ENCODE data around the gene LMNTD2.

LMNTD2 gene

DNA sequence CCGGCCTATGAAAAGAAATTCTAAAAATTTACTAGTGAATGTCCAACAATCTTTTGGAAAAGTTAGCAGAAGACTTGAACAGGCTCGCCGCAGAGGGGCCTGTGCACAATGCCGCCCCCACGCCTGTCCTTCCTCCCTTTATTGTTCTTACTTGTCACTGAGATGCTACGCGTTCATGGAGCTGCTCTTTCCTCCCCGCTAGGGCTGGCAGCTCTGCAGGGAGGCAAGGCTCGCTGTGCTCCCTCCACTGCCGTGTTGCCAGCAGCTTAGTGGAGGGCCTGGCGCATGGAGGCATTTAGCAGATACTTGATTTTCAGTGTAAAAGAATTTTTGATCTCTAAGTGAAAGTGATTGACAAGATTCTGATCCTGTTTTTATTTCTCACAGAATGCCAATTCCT is 30.5 kb upstream of the LMNTD2 start:
- Histone ChIP-seq H3K27me3 (replicated peaks; ENCODE audit: control insufficient read depth, insufficient read depth, low read length) (no peaks in the 10 kb centered on the region), H3K36me3 (ENCODE audit: control insufficient read depth, insufficient read depth, low read length) (peaks cover 51% of the 10 kb centered on the region), H3K4me3 (replicated peaks; ENCODE audit: low read depth, low read length) (no peak overlapping the region)
- TF ChIP-seq CTCF (IDR thresholded peaks at IDR 0.05; ENCODE audit: insufficient read depth, low read length, poor library complexity, severe bottlenecking): no peak
- DNase-seq (ENCODE audit: extremely low read depth, insufficient read length): no peak

DNA sequence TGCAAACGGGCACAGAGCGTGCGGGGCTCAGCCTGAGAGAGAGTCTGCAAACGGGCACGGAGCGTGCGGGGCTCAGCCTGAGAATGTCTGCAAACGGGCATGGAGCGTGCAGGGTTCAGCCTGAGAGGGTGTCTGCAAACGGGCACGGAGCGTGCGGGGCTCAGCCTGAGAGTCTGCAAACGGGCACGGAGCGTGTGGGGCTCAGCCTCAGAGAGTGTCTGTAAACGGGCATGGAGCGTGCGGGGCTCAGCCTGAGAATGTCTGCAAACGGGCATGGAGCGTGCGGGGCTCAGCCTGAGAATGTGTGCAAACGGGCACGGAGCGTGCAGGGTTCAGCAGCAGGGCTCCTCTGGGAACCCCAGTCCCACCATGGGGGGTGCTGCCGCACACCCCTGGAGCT is 29.3 kb upstream of the LMNTD2 start:
- TF ChIP-seq CTCF (IDR thresholded peaks at IDR 0.05; ENCODE audit: insufficient read depth, low read length, poor library complexity, severe bottlenecking): no peak
- peaks cover 47% of the 10 kb centered on the region for H3K36me3 ChIP-seq (ENCODE audit: control insufficient read depth, insufficient read depth, low read length)
- no peak for DNase-seq (ENCODE audit: extremely low read depth, insufficient read length)
- no peaks in the 10 kb centered on the region for H3K27me3 ChIP-seq (replicated peaks; ENCODE audit: control insufficient read depth, insufficient read depth, low read length)
- H3K4me3 ChIP-seq (replicated peaks; ENCODE audit: low read depth, low read length): no peak overlapping the region

GRCh38 chr11:587978-588380 is 27.4 kb upstream of the LMNTD2 start:
- H3K27me3 ChIP-seq (replicated peaks; ENCODE audit: control insufficient read depth, insufficient read depth, low read length): no peaks in the 10 kb centered on the region
- no peak for DNase-seq (ENCODE audit: extremely low read depth, insufficient read length)
- TF ChIP-seq CTCF (IDR thresholded peaks at IDR 0.05; ENCODE audit: insufficient read depth, low read length, poor library complexity, severe bottlenecking): no peak
- H3K4me3 ChIP-seq (replicated peaks; ENCODE audit: low read depth, low read length): no peak overlapping the region
- H3K36me3 ChIP-seq (ENCODE audit: control insufficient read depth, insufficient read depth, low read length): peaks cover 47% of the 10 kb centered on the region

DNA sequence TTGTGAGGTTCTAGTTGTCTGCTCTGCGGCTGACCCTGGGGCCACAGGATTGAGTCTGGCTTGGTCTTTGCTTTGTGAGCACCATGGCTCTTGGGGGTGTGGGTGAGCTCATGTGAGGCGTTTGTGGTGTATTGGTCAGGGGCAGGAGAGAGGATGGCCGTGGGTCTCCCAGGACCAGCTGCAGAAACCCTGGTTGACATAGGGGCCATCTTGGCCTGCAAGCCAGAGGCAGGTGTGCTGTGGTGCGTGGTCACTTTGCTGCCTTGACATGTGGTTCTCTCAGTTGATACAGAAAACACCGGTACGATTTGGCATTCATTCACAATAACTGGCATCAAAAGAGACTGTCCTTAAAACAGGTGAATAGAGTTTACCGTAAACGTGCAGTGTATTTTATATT is 27.0 kb upstream of the LMNTD2 start:
- H3K27me3 ChIP-seq (replicated peaks; ENCODE audit: control insufficient read depth, insufficient read depth, low read length): no peaks in the 10 kb centered on the region
- no peak for DNase-seq (ENCODE audit: extremely low read depth, insufficient read length)
- peaks cover 44% of the 10 kb centered on the region for H3K36me3 ChIP-seq (ENCODE audit: control insufficient read depth, insufficient read depth, low read length)
- TF ChIP-seq CTCF (IDR thresholded peaks at IDR 0.05; ENCODE audit: insufficient read depth, low read length, poor library complexity, severe bottlenecking): no peak
- no peak overlapping the region for H3K4me3 ChIP-seq (replicated peaks; ENCODE audit: low read depth, low read length)

DNA sequence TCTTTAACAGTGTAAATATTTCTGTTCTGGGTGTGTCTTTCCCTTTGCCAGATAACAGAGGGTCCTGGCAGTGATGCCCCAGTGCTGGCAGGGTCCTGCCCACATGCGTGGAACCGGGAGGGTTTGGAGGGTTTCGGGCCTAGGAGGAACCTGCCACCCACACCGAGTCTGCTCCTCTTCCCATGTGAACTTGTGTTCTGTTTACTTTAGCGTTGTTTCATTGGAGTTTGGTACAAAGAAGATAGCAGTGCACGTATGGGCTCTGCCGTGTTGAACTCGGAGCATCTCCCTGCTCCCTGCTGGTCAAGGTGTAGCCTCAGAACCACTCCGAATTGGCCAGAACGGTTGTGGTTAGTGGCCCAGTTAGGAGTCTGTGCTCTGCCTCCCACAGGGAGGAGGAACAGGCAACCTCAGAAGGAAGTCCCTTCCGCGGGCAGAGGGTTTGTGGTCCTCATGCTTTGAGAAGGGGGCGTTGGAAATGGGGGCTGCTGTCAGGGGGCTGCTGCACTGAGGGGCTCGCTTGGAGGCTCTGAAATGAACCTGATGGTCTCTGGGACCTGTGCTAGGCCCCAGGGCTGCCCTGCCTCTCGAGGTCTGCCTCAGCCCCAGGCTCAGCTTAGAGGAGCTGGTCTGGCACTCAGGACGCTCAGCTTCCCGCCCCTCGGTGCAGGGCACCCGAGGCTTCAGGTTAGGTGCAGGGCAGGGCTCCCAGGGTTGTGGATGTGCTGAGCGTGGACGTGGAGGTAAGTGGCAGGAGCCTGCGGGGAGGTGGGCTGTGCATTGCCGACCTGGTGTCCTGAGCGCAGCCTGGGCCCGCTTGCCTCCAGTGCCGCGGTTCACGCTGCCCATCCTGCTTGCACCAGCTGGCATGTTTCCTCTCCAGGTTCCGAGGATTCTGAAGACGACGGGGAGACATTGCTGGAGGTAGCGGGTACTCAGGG is 26.1 kb upstream of the LMNTD2 start:
- Histone ChIP-seq H3K4me3 (replicated peaks; ENCODE audit: low read depth, low read length) (no peak overlapping the region), H3K36me3 (ENCODE audit: control insufficient read depth, insufficient read depth, low read length) (peaks cover 45% of the 10 kb centered on the region), H3K27me3 (replicated peaks; ENCODE audit: control insufficient read depth, insufficient read depth, low read length) (no peaks in the 10 kb centered on the region)
- DNase-seq (ENCODE audit: extremely low read depth, insufficient read length): no peak
- TF ChIP-seq CTCF (IDR thresholded peaks at IDR 0.05; ENCODE audit: insufficient read depth, low read length, poor library complexity, severe bottlenecking): no peak

All from GM06990 (cell line).